HG03025 (cell line): ENCODE data around the gene SMAD7.

Experiments
- ATAC-seq: cut with Tn5 transposase; IDR thresholded peaks from one replicate; pipeline ENCODE4 v1.9.1; 2021; ENCODE audit warnings: mild to moderate bottlenecking, moderate library complexity; ENCODE audit not compliant: unreplicated experiment, low FRiP score

Gene SMAD7

GRCh38 chr18:48950536-48951447 lies at the start of gene SMAD7:
Gene SMAD7, minus strand, starts transcription at chr18:48950965. Its CDS starts 541 bp downstream, at chr18:48950424.
- ATAC-seq: no peak

DNA sequence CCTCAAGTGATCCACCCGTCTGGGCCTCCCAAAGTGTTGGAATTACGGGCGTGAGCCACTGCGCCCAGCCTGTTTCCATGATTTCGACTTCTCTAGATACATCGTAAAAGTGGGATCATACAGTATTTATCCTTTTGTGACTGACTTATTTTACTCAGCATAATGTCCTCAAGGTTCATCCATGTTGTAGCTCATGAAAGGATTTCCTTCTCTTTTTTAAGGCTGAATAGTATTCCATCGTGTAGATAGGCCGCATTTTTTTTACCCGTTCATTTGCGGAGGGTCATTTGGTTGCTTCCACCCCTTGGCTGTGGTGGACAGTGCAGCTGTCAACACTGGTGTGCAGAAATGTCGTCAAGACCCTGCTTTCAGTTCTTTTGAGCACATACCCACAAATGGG lies 48.8 kb upstream of the SMAD7 start:
- no peak for ATAC-seq

DNA sequence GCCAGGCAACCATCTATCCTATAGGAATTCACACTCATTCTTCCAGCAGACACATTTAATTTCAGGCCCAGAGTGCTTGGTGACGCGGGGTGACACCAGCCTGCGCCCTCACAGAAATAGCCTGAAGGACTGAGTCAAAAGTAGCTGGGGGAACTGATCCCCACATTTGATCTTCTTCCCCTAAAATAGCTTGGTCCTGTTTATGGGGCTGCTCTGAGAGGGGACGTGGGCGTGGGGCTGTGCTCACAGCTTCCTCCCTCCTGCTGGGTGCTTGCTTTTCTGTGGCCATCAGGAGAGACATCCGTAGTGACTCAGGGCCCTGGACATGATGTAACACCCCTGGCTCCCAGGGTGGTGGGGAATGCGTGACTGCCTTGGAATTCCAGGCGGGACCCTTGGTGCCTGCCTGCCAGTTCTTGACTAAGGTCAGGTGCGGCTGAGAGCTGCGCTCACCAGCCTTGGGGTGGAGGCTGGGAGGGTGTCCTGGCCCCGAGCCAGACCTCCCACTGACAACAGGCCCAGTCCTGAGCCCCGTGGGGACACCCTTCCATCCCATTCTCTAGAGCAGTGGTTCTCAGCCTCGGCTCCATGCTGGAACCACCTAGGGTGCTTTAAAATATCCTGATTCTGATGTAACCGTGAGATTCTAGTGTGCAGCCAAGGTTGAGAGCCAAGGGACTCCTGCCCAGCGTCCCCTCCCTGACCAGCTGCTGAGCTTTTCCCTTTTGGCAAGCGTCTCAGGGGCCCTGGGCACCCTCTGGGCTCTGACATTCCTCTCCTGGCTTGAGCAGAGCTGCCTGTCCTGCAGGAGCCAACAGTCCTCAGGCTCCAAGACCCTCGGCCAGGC lies 47.4 kb upstream of the SMAD7 start:
- no peak for ATAC-seq

DNA sequence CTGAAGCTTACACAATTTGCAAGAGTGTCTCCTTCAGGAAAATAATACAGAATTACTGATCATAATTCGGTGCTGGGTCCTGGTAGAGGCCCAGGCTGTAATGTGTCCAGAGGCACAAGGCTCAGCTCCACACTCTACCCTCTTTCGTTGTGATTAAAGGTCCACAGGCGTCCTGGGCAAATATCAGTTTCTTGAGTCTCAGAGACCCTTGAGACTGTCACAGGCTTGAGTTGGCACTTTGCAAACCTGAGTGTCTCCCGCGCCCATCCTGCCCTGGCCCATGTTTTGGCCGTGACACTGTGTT lies 46.9 kb upstream of the SMAD7 start:
- ATAC-seq: no peak

GRCh38 chr18:48996901-48997463 lies 46.2 kb upstream of the SMAD7 start:
- ATAC-seq: no peak

- ATAC-seq: no peak
Measured at GRCh38 chr18:48996041-48996440, 45.3 kb upstream of the SMAD7 start.

- ATAC-seq: no peak
Measured at GRCh38 chr18:48994926-48995835, 44.4 kb upstream of the SMAD7 start.

DNA sequence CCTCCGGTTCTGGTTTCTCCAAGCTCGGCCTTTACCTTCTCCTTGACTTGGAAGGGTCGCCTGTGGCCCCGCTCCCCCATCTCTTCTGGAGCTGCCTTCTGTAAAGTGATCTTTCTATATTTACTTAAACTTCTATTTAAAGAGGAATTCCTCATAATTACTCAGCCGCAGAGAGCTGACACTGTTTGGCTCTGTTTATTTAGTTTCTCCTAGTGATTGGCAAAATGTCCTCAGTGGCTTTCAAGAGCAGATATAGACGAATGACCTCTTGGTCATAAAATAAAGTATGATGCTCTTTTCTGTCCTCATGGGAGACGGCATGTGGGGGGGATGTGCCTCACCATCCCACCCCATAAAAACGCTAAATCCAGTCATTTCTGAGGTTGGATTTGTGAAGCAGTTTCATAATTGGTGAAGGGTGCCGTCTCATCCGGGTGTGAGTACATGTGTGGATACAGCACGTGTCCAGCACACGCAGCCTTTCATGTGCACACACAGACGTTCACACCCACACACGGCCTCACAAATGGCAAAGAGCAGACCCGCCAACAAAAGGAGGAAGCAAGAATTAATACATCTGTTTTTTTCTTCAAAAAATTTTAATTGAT lies 43.4 kb upstream of the SMAD7 start:
- ATAC-seq: no peak

DNA sequence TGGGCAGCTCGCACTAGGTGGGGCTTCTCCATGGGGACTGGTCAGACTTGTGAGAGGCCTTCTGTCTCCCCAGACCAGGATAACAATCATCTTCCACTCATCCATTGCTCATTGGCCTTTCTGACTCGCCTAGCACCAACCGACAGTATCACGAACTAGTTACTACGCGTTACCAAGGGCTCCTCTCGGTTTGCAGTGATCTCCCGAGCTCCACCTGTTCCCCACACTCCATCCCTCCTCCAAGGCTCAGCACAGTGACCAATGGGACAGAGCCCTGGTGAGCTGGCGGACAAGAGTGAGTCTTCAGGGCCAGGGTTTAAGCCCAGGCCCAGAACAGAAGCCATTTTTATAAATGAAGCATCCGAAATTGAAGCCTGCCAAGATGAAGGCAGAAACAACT lies 42.8 kb upstream of the SMAD7 start:
- ATAC-seq: no peak

GRCh38 chr18:48992791-48993555 lies 42.2 kb upstream of the SMAD7 start:
- no peak for ATAC-seq

- no peak for ATAC-seq
Measured at GRCh38 chr18:48992133-48992532, 41.4 kb upstream of the SMAD7 start.

DNA sequence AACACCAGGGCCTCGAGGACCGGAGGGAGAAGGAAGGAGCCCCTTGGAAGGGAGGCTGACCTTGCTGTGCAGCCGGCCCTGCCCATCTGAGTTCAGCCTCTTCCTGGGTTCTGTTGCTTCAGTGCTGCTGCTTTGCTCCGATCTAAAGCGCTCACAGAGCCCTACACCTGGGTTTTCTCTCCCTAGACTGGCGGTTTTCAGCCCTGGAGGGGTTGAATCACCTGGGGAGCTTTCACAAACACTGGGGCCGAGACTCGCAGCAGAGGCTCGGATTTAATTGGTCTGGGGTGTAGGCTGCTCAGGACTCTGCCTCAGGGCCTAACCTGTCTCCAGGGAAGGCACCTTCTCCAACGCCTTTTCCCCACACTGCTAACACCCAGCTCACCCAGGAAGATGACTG lies 40.9 kb upstream of the SMAD7 start:
- no peak for ATAC-seq

- no peak for ATAC-seq
Measured at GRCh38 chr18:48991319-48991660, 40.5 kb upstream of the SMAD7 start.

DNA sequence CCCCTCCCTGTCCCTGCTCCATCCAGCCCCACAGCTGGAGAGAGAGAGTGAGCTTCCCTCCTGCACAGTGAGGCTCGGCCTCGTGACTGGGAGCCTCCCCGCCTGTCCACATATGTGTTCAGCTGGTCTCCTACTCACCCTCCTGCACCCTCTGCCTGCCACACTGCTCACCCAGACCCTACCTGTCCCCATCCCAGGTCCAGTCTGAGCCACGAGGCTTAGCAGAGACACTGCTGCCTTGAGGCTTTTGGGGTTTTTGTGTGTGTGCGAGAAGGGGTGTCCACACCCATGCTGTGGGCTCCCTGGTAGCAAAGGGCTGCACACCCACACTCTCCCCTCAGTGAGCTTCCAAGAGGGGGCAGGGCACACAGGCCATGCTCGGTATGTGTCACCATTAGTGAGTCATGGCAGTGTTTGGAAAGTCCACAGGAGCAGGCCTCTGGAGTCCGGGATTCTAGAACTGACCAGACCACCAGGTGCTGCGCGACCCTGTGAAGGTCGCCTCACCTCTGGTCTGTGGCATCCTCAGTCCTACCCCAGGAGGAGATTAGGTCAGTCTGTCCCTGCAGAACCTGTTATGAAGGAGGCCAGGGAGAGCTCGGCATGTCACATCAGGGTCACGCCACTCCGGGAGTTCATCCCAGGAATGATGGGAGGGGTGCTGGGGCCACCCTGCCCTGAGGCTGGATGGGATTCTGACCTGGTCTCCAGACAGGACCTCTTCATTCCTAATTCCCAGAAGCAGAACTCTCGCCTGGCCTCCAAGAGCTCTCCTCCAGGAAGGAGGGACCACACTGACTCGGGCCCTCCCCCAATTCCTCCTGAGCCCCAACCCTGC lies 39.9 kb upstream of the SMAD7 start:
- no peak for ATAC-seq

DNA sequence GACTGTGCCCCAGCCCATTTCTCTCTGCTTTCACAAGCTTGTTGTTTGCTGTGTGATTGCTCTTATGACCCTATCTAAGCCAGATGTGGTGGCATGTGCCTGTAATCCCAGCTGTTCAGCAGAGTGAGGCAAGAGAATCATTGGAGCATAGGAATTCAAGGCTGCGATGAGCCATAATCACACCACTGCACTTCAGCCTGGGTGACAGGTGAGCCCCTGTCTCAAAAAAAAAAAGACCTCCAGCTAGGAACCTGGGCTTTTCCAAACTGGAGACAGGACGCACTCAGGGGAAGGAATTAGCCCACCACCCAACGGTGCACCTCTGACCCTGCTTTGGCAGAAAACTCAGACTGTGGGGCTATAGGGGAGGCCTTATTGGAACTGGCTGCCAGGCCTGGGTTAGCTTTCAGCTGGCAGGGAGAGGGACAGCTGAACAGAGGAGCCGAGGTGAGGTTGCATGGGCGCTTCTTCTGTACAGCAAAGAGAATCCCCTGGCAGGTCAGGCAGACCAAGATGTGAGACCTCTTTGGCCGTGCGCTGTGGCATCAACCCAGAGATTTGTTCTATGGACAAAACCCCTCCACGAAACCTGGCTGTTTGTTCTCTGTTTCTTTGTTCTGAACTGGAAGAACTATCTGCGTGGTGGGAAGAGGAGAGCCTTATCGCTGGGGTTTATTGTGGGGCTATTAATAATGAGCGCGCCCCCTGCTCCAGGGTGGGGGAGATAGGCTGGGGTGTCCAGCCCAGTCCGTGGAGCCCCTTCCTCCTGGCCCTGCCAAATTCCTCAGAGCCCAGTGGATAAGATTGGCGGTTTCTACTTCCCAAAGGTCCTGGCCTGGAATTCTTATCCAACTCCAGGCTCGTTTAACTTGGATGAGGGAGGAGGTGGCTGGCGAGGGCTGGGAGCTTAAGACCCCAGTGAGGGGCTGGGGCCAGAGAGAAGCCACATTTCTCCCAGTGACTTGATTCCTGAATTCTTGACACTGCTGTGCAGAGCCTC lies 38.8 kb upstream of the SMAD7 start:
- no peak for ATAC-seq

DNA sequence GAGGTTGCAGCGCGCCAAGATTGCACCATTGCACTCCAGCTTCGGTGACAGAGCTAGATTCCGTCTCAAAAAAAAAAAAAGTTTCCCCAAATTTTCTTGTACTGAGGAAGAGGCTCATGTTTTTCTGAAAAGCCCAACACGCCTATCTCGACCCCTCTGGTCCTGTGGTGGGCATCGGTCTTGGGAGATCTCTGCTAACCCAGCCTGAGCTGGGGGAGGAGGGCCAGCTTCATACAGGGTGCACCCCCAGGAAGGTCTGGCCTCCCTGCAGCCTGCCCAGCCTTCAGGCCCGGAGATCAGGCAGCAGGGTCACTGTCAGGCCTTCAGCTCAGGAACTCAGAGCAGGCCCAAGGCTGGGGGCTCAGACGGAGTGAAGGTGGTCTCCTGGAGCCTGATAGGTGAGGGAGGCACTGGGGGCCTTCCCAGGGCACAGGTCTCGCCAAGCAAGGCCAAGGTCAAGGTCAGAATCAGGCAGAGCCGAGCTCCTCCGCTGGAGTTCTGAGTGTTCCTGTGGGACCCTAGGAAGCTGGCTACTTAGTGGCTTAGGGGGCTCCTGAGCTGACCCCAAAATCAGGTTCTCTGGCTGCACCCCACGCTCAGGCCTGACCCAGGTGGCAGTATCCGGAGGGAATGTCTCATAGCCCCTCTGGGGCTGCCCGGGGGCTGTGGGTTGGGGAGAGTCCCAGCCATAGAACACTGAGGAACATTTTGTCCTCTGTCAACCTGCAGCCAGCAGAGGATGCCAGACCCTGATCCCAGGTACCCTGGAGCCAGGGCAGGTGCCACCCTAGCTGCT lies 37.9 kb upstream of the SMAD7 start:
- ATAC-seq: no peak
